DOHH2 (cell line): Measurements from ENCODE around the gene RIMBP2.

Experiments
- H3F3A ChIP-seq: fragments of 200-600 bp; sonication (generic), shearing (Covaris generic); 2 replicates; pipeline ENCODE4 v1.6.0; 2016; ENCODE audit warnings: antibody characterized with exemption, mild to moderate bottlenecking; ENCODE audit not compliant: control insufficient read depth, insufficient read depth
- H3K27ac ChIP-seq: fragments of 200-600 bp; sonication (generic); 2 replicates; pipeline ENCODE4 v1.5.1; 2014; ENCODE audit warnings: low read depth, mild to moderate bottlenecking, low read length, moderate library complexity
- H3K27me3 ChIP-seq: fragments of 200-600 bp; sonication (generic); 2 replicates; pipeline ENCODE4 v1.6.1; 2014; ENCODE audit warnings: mild to moderate bottlenecking, low read length, mixed read lengths; ENCODE audit not compliant: control insufficient read depth
- H3K36me3 ChIP-seq: fragments of 200-600 bp; sonication (generic); 2 replicates; pipeline ENCODE4 v1.6.1; 2014; ENCODE audit warnings: mild to moderate bottlenecking, low read length, moderate library complexity, mixed read lengths; ENCODE audit not compliant: control insufficient read depth
- H3K4me1 ChIP-seq: fragments of 200-600 bp; sonication (generic); 2 replicates; pipeline ENCODE4 v1.6.1; 2014; ENCODE audit warnings: mild to moderate bottlenecking, low read length, mixed read lengths; ENCODE audit not compliant: control insufficient read depth
- H3K4me2 ChIP-seq: fragments of 200-600 bp; sonication (generic); 2 replicates; pipeline ENCODE4 v1.6.0; 2014; ENCODE audit warnings: mild to moderate bottlenecking, low read length, moderate library complexity
- H3K4me3 ChIP-seq: fragments of 200-600 bp; sonication (generic); 2 replicates; pipeline ENCODE4 v1.5.1; 2014; ENCODE audit warnings: mild to moderate bottlenecking, low read length, mixed read lengths
- H3K79me2 ChIP-seq: fragments of 200-600 bp; sonication (generic); 2 replicates; pipeline ENCODE4 v1.6.1; 2014; ENCODE audit warnings: mild to moderate bottlenecking, low read length, mixed read lengths; ENCODE audit not compliant: control insufficient read depth
- H3K9me2 ChIP-seq: fragments of 200-600 bp; sonication (generic); replicated peaks from 2 replicates; pipeline ENCODE4 v1.6.1; 2014; ENCODE audit warnings: mild to moderate bottlenecking, low read length, mixed read lengths; ENCODE audit not compliant: control insufficient read depth
- H3K9me3 ChIP-seq: fragments of 200-600 bp; sonication (generic); 2 replicates; pipeline ENCODE4 v1.6.1; 2014; ENCODE audit warnings: antibody characterized with exemption, low read length, mixed read lengths; ENCODE audit not compliant: control insufficient read depth, insufficient read depth
- H4K20me1 ChIP-seq: fragments of 200-600 bp; sonication (generic); 2 replicates; pipeline ENCODE4 v1.6.0; 2014; ENCODE audit warnings: low read depth, mild to moderate bottlenecking, antibody characterized with exemption, low read length, moderate library complexity; ENCODE audit not compliant: control insufficient read depth, insufficient read depth
- CTCF ChIP-seq: fragments of 200-600 bp; sonication (generic); IDR thresholded peaks from one replicate; pipeline ENCODE4 v1.5.1; 2014; ENCODE audit warnings: antibody characterized with exemption, mild to moderate bottlenecking, low read depth, low read length; ENCODE audit not compliant: poor library complexity, severe bottlenecking
- EZH2phosphoT487 ChIP-seq: fragments of 200-600 bp; sonication (generic); IDR thresholded peaks from 2 replicates; pipeline ENCODE4 v1.6.1; 2017; ENCODE audit warnings: borderline replicate concordance, mild to moderate bottlenecking, antibody characterized with exemption, low read length, moderate library complexity, mixed read lengths

Gene RIMBP2

GRCh38 chr12:130583317-130583716, 132.8 kb downstream of the RIMBP2 start:
- Histone ChIP-seq H3K4me2 (no peak overlapping the region), H3K9me3 (no peaks in the 10 kb centered on the region)

DNA sequence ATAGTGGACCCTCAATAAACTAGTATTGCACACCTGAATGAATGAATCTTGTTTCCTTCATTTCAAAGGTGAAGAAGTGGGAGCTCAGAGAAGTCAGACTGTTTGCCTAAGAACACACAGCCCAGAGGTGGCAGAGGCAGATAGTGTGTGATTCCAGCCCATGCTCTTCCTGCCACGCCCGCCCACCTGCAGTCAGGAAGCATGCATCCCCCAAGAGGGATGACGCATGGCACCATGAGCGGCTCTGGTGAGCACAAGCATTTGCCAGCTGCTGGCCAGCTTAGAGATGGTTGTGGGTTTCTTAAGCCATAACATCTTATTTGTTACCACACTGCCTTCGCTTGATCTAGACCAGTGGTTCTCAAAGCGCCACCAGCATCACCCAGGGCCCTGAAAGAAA, 133.8 kb downstream of the RIMBP2 start:
- H3K9me2 ChIP-seq: no peaks in the 10 kb centered on the region
- no peaks in the 10 kb centered on the region for H4K20me1 ChIP-seq
- no peaks in the 10 kb centered on the region for H3K4me1 ChIP-seq
- H3K4me3 ChIP-seq: no peak overlapping the region
- no peak overlapping the region for H3K4me2 ChIP-seq
- no peaks in the 10 kb centered on the region for H3K9me3 ChIP-seq
- no peaks in the 10 kb centered on the region for H3K27me3 ChIP-seq
- H3K79me2 ChIP-seq: no peaks in the 10 kb centered on the region
- no peak overlapping the region for H3K27ac ChIP-seq
- H3K36me3 ChIP-seq: no peaks in the 10 kb centered on the region
- TF ChIP-seq CTCF (no peak), EZH2phosphoT487 (no peak)
- no peaks in the 10 kb centered on the region for H3F3A ChIP-seq

More at GRCh38 chr12:130583317-130583716, 132.8 kb downstream of the RIMBP2 start:
- Histone ChIP-seq H3K27ac (no peak overlapping the region), H4K20me1 (no peaks in the 10 kb centered on the region), H3K27me3 (no peaks in the 10 kb centered on the region), H3K4me3 (no peak overlapping the region), H3K79me2 (no peaks in the 10 kb centered on the region), H3K9me2 (no peaks in the 10 kb centered on the region), H3K4me1 (no peaks in the 10 kb centered on the region), H3K36me3 (no peaks in the 10 kb centered on the region), H3F3A (no peaks in the 10 kb centered on the region)
- TF ChIP-seq EZH2phosphoT487 (no peak), CTCF (no peak)

DNA sequence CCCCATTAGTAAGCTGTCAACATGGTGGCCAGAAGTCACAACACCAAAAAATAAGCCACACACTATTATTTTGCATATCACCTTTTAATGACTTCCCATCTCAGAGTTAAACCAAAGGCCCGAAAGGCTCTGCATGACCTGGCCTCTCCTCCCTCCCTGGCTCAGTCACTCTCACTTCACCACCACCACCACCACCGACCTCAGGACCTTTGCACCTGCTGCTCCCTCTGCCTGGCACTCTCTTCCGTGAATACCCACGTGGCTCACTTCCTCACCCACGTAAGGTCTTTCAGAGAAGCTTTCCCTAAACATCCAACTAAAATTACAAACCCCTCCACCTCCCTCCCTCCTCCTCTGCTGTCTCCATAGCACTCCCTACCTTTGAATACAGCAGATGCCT, 134.3 kb downstream of the RIMBP2 start:
- Histone ChIP-seq H3K4me1 (no peaks in the 10 kb centered on the region), H3F3A (no peaks in the 10 kb centered on the region), H3K27me3 (no peaks in the 10 kb centered on the region), H3K9me3 (no peaks in the 10 kb centered on the region), H4K20me1 (no peaks in the 10 kb centered on the region), H3K4me3 (no peak overlapping the region), H3K9me2 (no peaks in the 10 kb centered on the region), H3K36me3 (no peaks in the 10 kb centered on the region), H3K27ac (no peak overlapping the region), H3K4me2 (no peak overlapping the region), H3K79me2 (no peaks in the 10 kb centered on the region)
- no peak for TF ChIP-seq EZH2phosphoT487
- no peak for TF ChIP-seq CTCF

DNA sequence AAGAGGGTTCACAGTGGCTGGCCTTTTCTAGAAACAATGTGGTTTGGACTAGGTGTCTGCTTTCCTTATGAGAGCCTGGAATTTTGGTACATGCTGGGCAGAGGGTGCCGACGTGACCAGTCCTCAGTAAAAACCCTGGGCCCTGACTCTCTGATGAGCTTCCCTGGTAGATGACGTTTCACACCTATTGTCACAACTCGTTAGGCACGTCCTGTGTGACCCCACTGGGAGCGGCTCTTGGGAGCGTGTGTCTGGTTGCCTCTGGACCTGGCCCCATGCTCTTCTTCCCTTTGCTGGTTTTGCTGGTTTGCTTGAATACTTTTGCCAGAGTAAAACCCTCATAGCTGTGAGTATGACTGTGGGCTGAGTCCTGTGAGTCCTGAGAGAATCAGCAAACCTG, 136.9 kb downstream of the RIMBP2 start:
- Histone ChIP-seq H3K9me3 (no peaks in the 10 kb centered on the region), H3K4me1 (no peaks in the 10 kb centered on the region), H3K9me2 (no peaks in the 10 kb centered on the region), H3K4me3 (no peak overlapping the region), H4K20me1 (no peaks in the 10 kb centered on the region), H3K27ac (no peak overlapping the region), H3K4me2 (no peak overlapping the region), H3F3A (no peaks in the 10 kb centered on the region), H3K36me3 (no peaks in the 10 kb centered on the region), H3K27me3 (no peaks in the 10 kb centered on the region), H3K79me2 (no peaks in the 10 kb centered on the region)
- TF ChIP-seq CTCF (no peak), EZH2phosphoT487 (no peak)
